Subcutaneous abdominal adipose tissue (tissue), 5 donors: ENCODE measurements around the gene TXK.

Experiments used
- H3K27ac ChIP-seq: one replicate; pipeline ENCODE4 v1.7.0; 2013; ENCODE audit warnings: low read depth, mild to moderate bottlenecking, inconsistent platforms, low read length, moderate library complexity
- H3K27me3 ChIP-seq, 5 donors: one replicate each; pipeline ENCODE4 v1.7.0; 2013; ENCODE audit warnings: low read length in 5 of 5, inconsistent platforms in 1 of 5; ENCODE audit not compliant: control insufficient read depth in 5 of 5, insufficient read depth in 4 of 5
- H3K36me3 ChIP-seq, 5 donors: one replicate each; pipeline ENCODE4 v1.7.0; 2013; ENCODE audit warnings: low read length in 5 of 5; ENCODE audit not compliant: control insufficient read depth in 5 of 5, insufficient read depth in 5 of 5
- H3K4me1 ChIP-seq, 5 donors: one replicate each; pipeline ENCODE4 v1.7.0; 2013; ENCODE audit warnings: low read length in 5 of 5, mild to moderate bottlenecking in 3 of 5, moderate library complexity in 1 of 5; ENCODE audit not compliant: control insufficient read depth in 5 of 5, insufficient read depth in 5 of 5
- H3K4me3 ChIP-seq, 5 donors: one replicate each; pipeline ENCODE4 v1.7.0; 2013; ENCODE audit warnings: low read length in 5 of 5, low read depth in 1 of 5
- H3K9ac ChIP-seq, 5 donors: one replicate each; pipeline ENCODE4 v1.7.0; 2013; ENCODE audit warnings: low read length in 5 of 5, mild to moderate bottlenecking in 4 of 5, moderate library complexity in 3 of 5
- H3K9me3 ChIP-seq, 5 donors: one replicate each; pipeline ENCODE4 v1.7.0; 2013; ENCODE audit warnings: low read length in 5 of 5; ENCODE audit not compliant: control insufficient read depth in 5 of 5
- donor health status: healthy.
- donor health status: healthy.
- donor health status: healthy.
- donor health status: healthy.
- donor health status: healthy.

The TXK gene

DNA sequence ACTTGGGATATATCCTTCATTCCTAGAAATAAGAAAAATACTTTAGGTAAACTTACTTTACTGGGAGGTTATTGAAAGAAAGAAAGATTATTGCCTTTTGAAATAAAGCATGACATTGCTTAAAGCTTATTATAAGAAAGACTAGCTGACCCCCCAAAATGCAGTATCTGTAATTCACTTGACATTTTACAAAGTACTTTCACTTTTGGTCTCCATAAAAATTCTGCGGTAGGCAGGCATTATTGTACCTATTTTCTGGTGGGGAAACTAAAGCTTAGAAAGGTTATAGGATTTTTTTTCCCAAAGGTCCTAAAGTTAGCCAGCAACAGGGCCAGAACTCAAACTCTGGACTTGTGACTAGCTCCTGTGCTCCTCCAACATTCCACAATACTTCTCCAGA is 29.7 kb upstream of the TXK start:
- peaks cover 0 to 8% (median 5%) of the 10 kb centered on the region in 5 donors for H3K36me3 ChIP-seq
- H3K4me3 ChIP-seq: no peak overlapping the region
- H3K9me3 ChIP-seq: no peaks in the 10 kb centered on the region
- no peaks in the 10 kb centered on the region for H3K4me1 ChIP-seq
- H3K27me3 ChIP-seq: no peaks in the 10 kb centered on the region
- no peak overlapping the region for H3K9ac ChIP-seq
- no peak overlapping the region for H3K27ac ChIP-seq

DNA sequence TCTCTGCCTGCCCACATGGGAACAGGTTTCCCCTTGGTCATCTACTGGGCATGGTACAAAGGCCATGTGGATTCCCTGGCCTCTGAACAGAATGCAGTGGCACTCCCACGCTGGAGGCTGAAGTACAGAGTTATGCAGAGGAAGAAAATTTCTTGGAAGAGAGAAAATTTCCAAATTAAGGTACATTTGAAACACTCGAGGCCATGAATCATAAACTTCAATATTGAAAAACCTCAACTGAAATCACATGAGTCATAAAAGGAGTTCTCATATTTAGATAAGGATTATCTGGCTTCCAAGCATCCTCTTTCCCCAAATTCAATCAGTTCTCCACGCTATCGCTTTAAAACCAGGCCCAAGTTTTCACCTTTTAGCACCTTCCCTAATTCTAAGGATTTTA is 28.1 kb upstream of the TXK start:
- no peaks in the 10 kb centered on the region for H3K9me3 ChIP-seq
- H3K4me3 ChIP-seq: no peak overlapping the region
- H3K27me3 ChIP-seq: no peaks in the 10 kb centered on the region
- H3K9ac ChIP-seq: no peak overlapping the region
- H3K4me1 ChIP-seq: no peaks in the 10 kb centered on the region
- peaks cover 0 to 5% (median 3%) of the 10 kb centered on the region in 5 donors for H3K36me3 ChIP-seq
- H3K27ac ChIP-seq: no peak overlapping the region

DNA sequence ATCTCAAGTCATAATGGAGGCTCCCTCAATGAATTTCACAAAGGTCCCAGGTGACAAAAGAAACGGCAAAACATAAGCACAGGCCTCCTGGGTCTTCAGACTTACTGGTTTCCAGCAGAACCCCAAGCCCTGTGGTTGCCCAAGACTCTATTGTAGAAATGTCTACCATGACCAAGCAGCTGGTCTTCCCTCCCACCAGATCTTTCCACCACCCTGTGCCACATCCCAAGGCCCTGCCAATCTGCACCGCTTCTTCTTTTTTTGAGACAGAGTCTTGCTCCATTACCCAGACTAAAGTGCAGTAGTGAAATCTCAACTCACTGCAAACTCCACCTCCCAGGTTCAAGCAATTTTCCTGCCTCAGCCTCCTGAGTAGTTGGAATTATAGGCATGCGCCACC is 23.2 kb upstream of the TXK start:
- Histone ChIP-seq H3K9ac (no peak overlapping the region), H3K9me3 (peaks cover 2 to 22% (median 11%) of the 10 kb centered on the region in 5 donors), H3K27ac (no peak overlapping the region), H3K36me3 (peaks cover 0 to 31% (median 7%) of the 10 kb centered on the region in 5 donors), H3K27me3 (no peaks in the 10 kb centered on the region), H3K4me1 (no peaks in the 10 kb centered on the region), H3K4me3 (no peak overlapping the region)

- no peak overlapping the region for H3K27ac ChIP-seq
- peaks cover 2 to 22% (median 11%) of the 10 kb centered on the region in 5 donors for H3K9me3 ChIP-seq
- H3K27me3 ChIP-seq: no peaks in the 10 kb centered on the region
- no peak overlapping the region for H3K9ac ChIP-seq
- no peak overlapping the region for H3K4me3 ChIP-seq
- no peaks in the 10 kb centered on the region for H3K4me1 ChIP-seq
- peaks cover 0 to 31% (median 7%) of the 10 kb centered on the region in 5 donors for H3K36me3 ChIP-seq
These were observed 22.4 kb upstream of the TXK start for GRCh38 chr4:48156423-48156822.

DNA sequence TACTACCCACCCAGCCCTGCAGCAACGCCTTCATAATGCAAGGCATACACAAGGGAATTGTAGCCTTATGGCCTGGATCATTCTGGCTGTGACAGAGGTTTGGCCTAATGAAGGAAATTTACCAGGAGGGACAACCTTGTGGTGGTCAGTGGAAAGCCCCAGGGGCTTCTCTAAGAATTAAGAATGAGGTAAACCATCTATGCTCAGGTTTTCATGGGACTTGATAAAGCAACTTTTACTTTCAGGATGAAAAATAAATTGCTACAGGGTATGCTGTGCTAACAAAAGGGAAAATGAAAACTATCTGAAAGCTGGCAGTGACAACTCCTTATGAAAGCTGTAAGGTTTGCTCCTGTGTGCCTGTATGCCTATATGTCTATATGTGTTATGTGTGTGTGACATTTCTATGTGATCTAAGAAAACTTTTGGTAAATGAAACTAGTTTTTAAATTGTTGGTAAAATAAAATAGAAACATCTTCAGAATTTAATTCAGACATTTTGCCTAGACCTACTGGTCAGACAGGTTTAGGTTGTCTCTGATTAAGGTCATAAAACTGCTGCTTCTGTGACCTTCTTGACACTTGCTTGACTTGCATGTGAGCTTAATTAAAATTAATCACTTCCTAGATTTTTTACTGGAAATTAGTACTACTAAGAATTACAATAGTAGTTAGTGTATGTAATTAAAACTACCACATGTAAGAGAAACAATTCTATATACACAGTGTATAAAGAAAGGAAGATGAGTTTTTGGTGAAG is 19.9 kb upstream of the TXK start:
- Histone ChIP-seq H3K4me1 (no peaks in the 10 kb centered on the region), H3K4me3 (no peak overlapping the region), H3K9me3 (peaks cover 2 to 22% (median 11%) of the 10 kb centered on the region in 5 donors), H3K27me3 (no peaks in the 10 kb centered on the region), H3K9ac (no peak overlapping the region), H3K36me3 (peaks cover 0 to 32% (median 7%) of the 10 kb centered on the region in 5 donors), H3K27ac (no peak overlapping the region)

DNA sequence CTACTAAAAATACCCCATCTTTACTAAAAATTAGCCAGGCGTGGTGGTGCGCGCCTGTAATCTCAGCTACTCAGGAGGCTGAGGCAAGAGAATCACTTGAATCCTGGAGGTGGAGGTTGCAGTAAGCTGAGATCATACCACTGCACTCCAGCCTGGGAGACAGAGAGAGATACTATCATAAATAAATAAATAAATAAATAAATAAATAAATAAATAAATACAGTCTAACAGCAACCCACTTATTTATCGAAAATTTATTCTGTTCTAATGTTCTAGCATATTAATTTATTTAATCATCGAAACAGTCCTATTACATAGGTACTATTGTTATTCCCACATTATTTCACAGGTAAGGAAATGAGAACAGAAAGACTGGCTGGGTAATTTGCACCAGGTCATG is 18.2 kb upstream of the TXK start:
- peaks cover 0 to 30% (median 7%) of the 10 kb centered on the region in 5 donors for H3K36me3 ChIP-seq
- no peak overlapping the region for H3K27ac ChIP-seq
- no peaks in the 10 kb centered on the region for H3K4me1 ChIP-seq
- no peaks in the 10 kb centered on the region for H3K27me3 ChIP-seq
- no peak overlapping the region for H3K9ac ChIP-seq
- no peak overlapping the region for H3K4me3 ChIP-seq
- H3K9me3 ChIP-seq: peaks cover 2 to 22% (median 11%) of the 10 kb centered on the region in 5 donors

- H3K27ac ChIP-seq: no peak overlapping the region
- H3K4me3 ChIP-seq: no peak overlapping the region
- peaks cover 0 to 8% (median 3%) of the 10 kb centered on the region in 5 donors for H3K9me3 ChIP-seq
- H3K27me3 ChIP-seq: no peaks in the 10 kb centered on the region
- H3K9ac ChIP-seq: no peak overlapping the region
- H3K4me1 ChIP-seq: no peaks in the 10 kb centered on the region
- peaks cover 0 to 13% (median 3%) of the 10 kb centered on the region in 5 donors for H3K36me3 ChIP-seq
These were observed 15.8 kb upstream of the TXK start for GRCh38 chr4:48149827-48150370.

DNA sequence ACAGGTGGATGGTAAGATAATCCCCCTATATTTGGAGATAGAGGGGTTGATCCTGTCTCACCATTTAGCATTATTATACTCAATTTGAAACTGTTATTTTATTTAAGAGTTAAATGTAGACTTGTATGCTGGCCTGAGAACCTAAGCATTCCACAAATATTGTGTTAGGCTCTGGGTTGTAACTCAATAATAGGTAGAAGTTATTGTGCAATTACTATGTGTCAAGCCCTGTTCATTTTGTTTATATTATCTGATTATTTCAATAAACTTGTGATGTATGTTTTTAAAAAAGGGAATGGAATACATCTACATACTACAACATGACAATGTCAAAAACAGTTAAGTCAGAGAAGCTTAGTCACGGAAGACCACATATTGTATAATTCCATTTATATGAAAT is 13.6 kb upstream of the TXK start:
- Histone ChIP-seq H3K27me3 (no peaks in the 10 kb centered on the region), H3K9ac (no peak overlapping the region), H3K9me3 (no peaks in the 10 kb centered on the region), H3K4me3 (no peak overlapping the region), H3K36me3 (peaks cover 0 to 11% (median 4%) of the 10 kb centered on the region in 5 donors), H3K27ac (no peak overlapping the region), H3K4me1 (no peaks in the 10 kb centered on the region)

GRCh38 chr4:48141048-48141447 is 7.0 kb upstream of the TXK start:
- Histone ChIP-seq H3K4me3 (no peak overlapping the region), H3K27me3 (no peaks in the 10 kb centered on the region), H3K9me3 (no peaks in the 10 kb centered on the region), H3K9ac (no peak overlapping the region), H3K27ac (no peak overlapping the region), H3K4me1 (no peaks in the 10 kb centered on the region), H3K36me3 (peaks cover 2 to 27% (median 4%) of the 10 kb centered on the region in 5 donors)

- no peak overlapping the region for H3K9ac ChIP-seq
- H3K27ac ChIP-seq: no peak overlapping the region
- peaks cover 4 to 23% (median 7%) of the 10 kb centered on the region in 5 donors for H3K36me3 ChIP-seq
- no peaks in the 10 kb centered on the region for H3K4me1 ChIP-seq
- H3K4me3 ChIP-seq: no peak overlapping the region
- no peaks in the 10 kb centered on the region for H3K27me3 ChIP-seq
- H3K9me3 ChIP-seq: no peaks in the 10 kb centered on the region
These were observed 5.6 kb upstream of the TXK start for GRCh38 chr4:48139691-48140090.
